ENCODE data around the gene IL6ST.
A peak's percentile ranks its signal among the peaks of the same experiment; 100 is the strongest.

IL6ST gene

GRCh38 chr5:55920784-55921183 lies 74.0 kb downstream of the IL6ST start:
- no peak for DNase-seq (ENCODE audit: low read depth in 2 of 2)

GRCh38 chr5:55919625-55920024 lies 75.1 kb downstream of the IL6ST start:
- DNase-seq (ENCODE audit: low read depth in 2 of 2) = no peak

GRCh38 chr5:55918087-55919035 lies 76.4 kb downstream of the IL6ST start:
- DNase-seq (ENCODE audit: low read depth in 2 of 2) = no peak

GRCh38 chr5:55917402-55918086 lies 77.2 kb downstream of the IL6ST start:
- DNase-seq (ENCODE audit: low read depth in 2 of 2) = no peak

GRCh38 chr5:55916986-55917385 lies 77.8 kb downstream of the IL6ST start:
- no peak for DNase-seq (ENCODE audit: low read depth in 2 of 2)

- DNase-seq (ENCODE audit: low read depth in 2 of 2) = no peak
These were observed 79.0 kb downstream of the IL6ST start for GRCh38 chr5:55915783-55916182.

- DNase-seq (ENCODE audit: low read depth in 2 of 2) = no peak
These were observed 79.8 kb downstream of the IL6ST start for GRCh38 chr5:55914971-55915370.

- no peak for DNase-seq (ENCODE audit: low read depth in 2 of 2)
These were observed 81.0 kb downstream of the IL6ST start for GRCh38 chr5:55913466-55914413.

- DNase-seq (ENCODE audit: low read depth in 2 of 2) = no peak
These were observed 82.7 kb downstream of the IL6ST start for GRCh38 chr5:55911784-55912653.

- DNase-seq (ENCODE audit: low read depth in 2 of 2) = no peak
These were observed 86.0 kb downstream of the IL6ST start for GRCh38 chr5:55908804-55909203.

GRCh38 chr5:55907927-55908326 lies 86.8 kb downstream of the IL6ST start:
- no peak for DNase-seq (ENCODE audit: low read depth in 2 of 2)

GRCh38 chr5:55905251-55905650 lies 89.5 kb downstream of the IL6ST start:
- DNase-seq (ENCODE audit: low read depth in 2 of 2) = no peak

GRCh38 chr5:55904152-55904551 lies 90.6 kb downstream of the IL6ST start:
- no peak for DNase-seq (ENCODE audit: low read depth in 2 of 2)

- DNase-seq (ENCODE audit: low read depth in 2 of 2) = peak; percentile 20 to 26
These were observed 91.6 kb downstream of the IL6ST start for GRCh38 chr5:55903121-55903701.

GRCh38 chr5:55902696-55903095 lies 92.1 kb downstream of the IL6ST start:
- no peak for DNase-seq (ENCODE audit: low read depth in 2 of 2)

GRCh38 chr5:55900776-55901175 lies 94.0 kb downstream of the IL6ST start:
- DNase-seq (ENCODE audit: low read depth in 2 of 2) = no peak

GRCh38 chr5:55900068-55900467 lies 94.7 kb downstream of the IL6ST start:
- DNase-seq (ENCODE audit: low read depth in 2 of 2) = no peak

GRCh38 chr5:55899344-55899743 lies 95.4 kb downstream of the IL6ST start:
- no peak for DNase-seq (ENCODE audit: low read depth in 2 of 2)

- no peak for DNase-seq (ENCODE audit: low read depth in 2 of 2)
These were observed 96.9 kb downstream of the IL6ST start for GRCh38 chr5:55897905-55898304.

- no peak for DNase-seq (ENCODE audit: low read depth in 2 of 2)
These were observed 97.4 kb downstream of the IL6ST start for GRCh38 chr5:55897206-55897894.

All from stimulated activated CD4-positive, alpha-beta T cell treated with anti-CD3 and anti-CD28 coated beads, Interleukin-1b, Interleukin-23, amount 100 ng/mL, for 1 hour (primary cell).